Fibroblast of villous mesenchyme (primary cell): Measurements from ENCODE around the gene MYO1E. TPM values are rescaled to one million over a fixed set of nuclear protein-coding genes. Genes with fewer than 3 reads are reported as not detected.

Experiments used
- DNase-seq: peaks from one replicate; pipeline ENCODE4 v3.0.0-alpha.2; 2010; ENCODE audit warnings: low read depth
- H3K4me3 ChIP-seq: 2 replicates; pipeline ENCODE4 v1.5.1; 2011; ENCODE audit warnings: low read depth, mild to moderate bottlenecking, low read length
- total RNA-seq: library from RNA; depleted of rRNA; stranded (reverse); fragments of >200 nt; gene quantifications from 2 replicates; pipeline ENCODE4 v1.2.3, GENCODE V29; 2012
- TF ChIP-seq, protein P1 (sequence below): IDR thresholded peaks from 2 replicates; pipeline ENCODE4 v1.5.1; 2012; ENCODE audit warnings: low read depth, mild to moderate bottlenecking, low read length; ENCODE audit not compliant: insufficient read depth

The MYO1E gene
- total RNA-seq, 1 donor = 107 TPM

GRCh38 chr15:59332009-59332408, 40.7 kb downstream of the MYO1E start:
- no peak overlapping the region for H3K4me3 ChIP-seq
- TF ChIP-seq, protein P1, sequence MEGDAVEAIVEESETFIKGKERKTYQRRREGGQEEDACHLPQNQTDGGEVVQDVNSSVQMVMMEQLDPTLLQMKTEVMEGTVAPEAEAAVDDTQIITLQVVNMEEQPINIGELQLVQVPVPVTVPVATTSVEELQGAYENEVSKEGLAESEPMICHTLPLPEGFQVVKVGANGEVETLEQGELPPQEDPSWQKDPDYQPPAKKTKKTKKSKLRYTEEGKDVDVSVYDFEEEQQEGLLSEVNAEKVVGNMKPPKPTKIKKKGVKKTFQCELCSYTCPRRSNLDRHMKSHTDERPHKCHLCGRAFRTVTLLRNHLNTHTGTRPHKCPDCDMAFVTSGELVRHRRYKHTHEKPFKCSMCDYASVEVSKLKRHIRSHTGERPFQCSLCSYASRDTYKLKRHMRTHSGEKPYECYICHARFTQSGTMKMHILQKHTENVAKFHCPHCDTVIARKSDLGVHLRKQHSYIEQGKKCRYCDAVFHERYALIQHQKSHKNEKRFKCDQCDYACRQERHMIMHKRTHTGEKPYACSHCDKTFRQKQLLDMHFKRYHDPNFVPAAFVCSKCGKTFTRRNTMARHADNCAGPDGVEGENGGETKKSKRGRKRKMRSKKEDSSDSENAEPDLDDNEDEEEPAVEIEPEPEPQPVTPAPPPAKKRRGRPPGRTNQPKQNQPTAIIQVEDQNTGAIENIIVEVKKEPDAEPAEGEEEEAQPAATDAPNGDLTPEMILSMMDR = no peak
- DNase-seq = no peak

DNA sequence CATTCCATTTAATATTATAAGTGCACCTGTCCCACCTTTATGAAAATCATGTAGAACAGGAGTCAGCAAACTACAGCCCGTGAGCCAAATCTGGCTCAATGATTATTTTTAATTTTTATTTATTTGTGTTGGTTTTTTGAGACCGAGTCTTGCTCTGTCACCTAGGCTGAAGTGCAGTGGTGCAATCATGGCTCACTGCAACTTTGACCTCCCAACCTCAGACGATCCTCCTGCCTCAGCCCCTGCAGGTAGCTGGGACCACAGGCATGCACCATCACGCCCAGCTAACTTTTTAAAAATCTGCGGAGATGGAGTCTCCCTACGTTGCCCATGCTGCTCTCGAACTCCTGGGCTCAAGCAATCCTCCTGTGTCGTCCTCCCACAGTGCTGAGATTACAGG, 42.0 kb downstream of the MYO1E start:
- TF ChIP-seq, protein P1 = no peak
- no peak for DNase-seq
- no peak overlapping the region for H3K4me3 ChIP-seq

DNA sequence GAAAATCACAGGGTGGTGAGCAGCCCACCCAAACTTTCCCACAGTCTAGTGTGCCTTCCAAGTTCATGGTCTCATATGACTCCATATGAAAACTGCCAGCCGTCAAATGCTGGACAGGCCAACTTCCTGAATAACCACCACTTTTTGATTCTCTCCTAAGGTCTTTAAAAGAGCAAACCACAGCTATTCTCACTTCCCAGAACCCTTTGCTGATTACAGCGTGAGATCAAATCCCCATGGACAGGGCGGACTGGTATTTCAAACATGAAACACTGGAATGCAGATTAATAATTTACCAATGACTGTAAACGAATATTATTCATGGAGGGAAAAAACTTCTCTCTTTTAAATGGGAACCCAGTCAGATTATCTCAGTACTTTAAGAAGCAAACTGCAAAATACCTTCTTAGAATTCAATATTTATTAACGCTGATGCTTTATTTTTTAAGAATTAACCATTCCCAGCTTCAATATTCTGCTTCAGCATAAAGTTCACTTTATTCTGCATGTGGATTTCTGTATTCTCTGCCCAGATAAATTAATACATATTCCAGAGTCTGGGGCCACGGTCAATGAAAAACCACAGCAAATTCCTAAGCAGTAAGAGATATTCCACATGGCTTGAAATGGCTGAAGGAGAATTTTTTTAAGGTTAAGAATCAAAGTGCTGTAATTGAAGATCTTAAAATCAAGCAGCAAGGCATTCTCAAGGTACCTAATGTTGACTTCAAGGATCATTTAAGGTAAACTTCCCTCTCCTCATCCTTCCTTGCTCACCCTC, 42.9 kb downstream of the MYO1E start:
- peak; percentile 76 for DNase-seq
- TF ChIP-seq, protein P1 = no peak
- H3K4me3 ChIP-seq = no peak overlapping the region

DNA sequence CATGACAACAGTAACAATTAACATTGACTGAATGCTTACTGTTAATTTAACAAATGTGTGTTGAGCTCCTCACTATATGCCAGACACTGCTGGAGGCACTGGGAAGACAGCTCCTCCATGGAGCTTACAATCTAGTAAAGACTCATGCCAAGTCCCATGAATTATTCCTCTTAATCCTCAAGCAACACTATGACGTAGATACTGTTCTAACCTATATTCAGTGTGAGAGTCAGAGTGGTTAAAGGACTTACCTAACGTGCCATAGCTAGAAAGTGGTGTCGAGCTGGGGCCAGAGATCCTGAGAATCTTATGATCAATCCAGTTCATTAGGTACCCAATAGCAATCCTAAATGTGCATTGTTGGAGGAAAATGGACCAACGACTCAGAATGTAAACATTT, 43.6 kb downstream of the MYO1E start:
- DNase-seq = peak; percentile 57
- TF ChIP-seq, protein P1 = no peak
- no peak overlapping the region for H3K4me3 ChIP-seq

DNA sequence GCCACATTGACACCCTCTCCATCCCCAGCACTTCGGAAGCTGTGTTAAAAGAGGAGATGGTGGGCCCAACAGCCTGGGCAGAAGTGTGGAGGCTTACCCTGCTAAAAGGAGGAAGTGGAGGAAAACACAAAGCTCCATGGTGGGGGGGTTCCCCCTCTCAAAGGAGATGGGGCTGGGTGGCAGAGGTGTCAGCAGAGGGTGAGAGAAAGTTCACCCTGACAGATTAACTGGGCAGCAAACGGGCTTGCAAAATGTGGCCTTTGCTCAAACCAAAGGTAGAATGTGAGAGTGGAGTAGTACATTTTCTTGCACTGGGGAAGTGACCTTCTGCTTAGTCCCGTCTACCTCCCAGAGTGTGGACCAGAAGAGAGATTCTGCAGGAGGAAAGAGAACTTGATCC, 44.7 kb downstream of the MYO1E start:
- no peak for DNase-seq
- H3K4me3 ChIP-seq = no peak overlapping the region
- TF ChIP-seq, protein P1 = no peak

GRCh38 chr15:59326856-59327255, 45.8 kb downstream of the MYO1E start:
- DNase-seq = no peak
- TF ChIP-seq, protein P1 = no peak
- H3K4me3 ChIP-seq = no peak overlapping the region
